HEK293 (cell line): ENCODE results near the gene SOCS6.
A peak's percentile ranks its signal among the peaks of the same experiment; 100 is the strongest.

ENCODE experiments used
- CTCF ChIA-PET: fragments of 350-600 bp; formaldehyde crosslinking; extraction: SDS; loops from one replicate; lab custom pipeline; 2021; ENCODE audit warnings: antibody characterized with exemption; lab: Yijun Ruan, JAX
- POLR2A ChIA-PET: fragments of 300-600 bp; formaldehyde crosslinking; extraction: SDS; loops from one replicate; lab custom pipeline; 2020; ENCODE audit warnings: antibody characterized with exemption, inconsistent platforms; lab: Yijun Ruan, JAX
- H3K27ac ChIP-seq: fragments of 200-500 bp; sonication (Bioruptor generic); 2 replicates; pipeline ENCODE4 v1.5.1; 2014; ENCODE audit warnings: low read depth, low read length, control low read depth, inconsistent platforms; ENCODE audit errors: extremely low read depth
- H3K36me3 ChIP-seq, 2 experiments: fragments of 200-500 bp in 1 of 2; sonication (Bioruptor generic) in 1 of 2; 1 replicate in 1 of 2; 2 replicates in 1 of 2; pipeline ENCODE4 v1.5.1; 2014 to 2017; ENCODE audit warnings: inconsistent platforms in 2 of 2, low read length in 2 of 2; ENCODE audit not compliant: control insufficient read depth in 2 of 2, insufficient read depth in 1 of 2
- H3K4me1 ChIP-seq: fragments of 200-500 bp; sonication (Bioruptor generic); 2 replicates; pipeline ENCODE4 v1.5.1; 2014; ENCODE audit warnings: mild to moderate bottlenecking, low read length, inconsistent platforms; ENCODE audit not compliant: control insufficient read depth, insufficient read depth
- H3K4me3 ChIP-seq: 2 replicates; pipeline ENCODE4 v1.5.1; 2011; ENCODE audit warnings: low read depth, mild to moderate bottlenecking, control low read depth, low read length, moderate library complexity
- H3K9me3 ChIP-seq: fragments of 200-500 bp; sonication (Bioruptor generic); 2 replicates; pipeline ENCODE4 v1.5.1; 2014; ENCODE audit warnings: low read depth, low read length, inconsistent platforms; ENCODE audit not compliant: control insufficient read depth, insufficient read depth
- BCL6B ChIP-seq: fragments of 450-650 bp; formaldehyde crosslinking; IDR thresholded peaks from 2 replicates; pipeline ENCODE4 v1.5.1; 2017; ENCODE audit warnings: missing biosample characterization, missing genetic modification characterization
- GLIS2 ChIP-seq: fragments of 450-650 bp; formaldehyde crosslinking; IDR thresholded peaks from 2 replicates; pipeline ENCODE4 v1.5.1; 2016; ENCODE audit warnings: missing biosample characterization, missing genetic modification characterization
- HOXA7 ChIP-seq: sonication (generic); formaldehyde crosslinking; IDR thresholded peaks from 2 replicates; pipeline ENCODE4 v1.8.1; 2022; ENCODE audit warnings: missing genetic modification reagents, borderline replicate concordance
- INSM2 ChIP-seq: fragments of 450-650 bp; formaldehyde crosslinking; IDR thresholded peaks from 2 replicates; pipeline ENCODE4 v1.5.1; 2016; ENCODE audit warnings: missing biosample characterization, missing genetic modification characterization
- KLF8 ChIP-seq: fragments of 450-650 bp; formaldehyde crosslinking; IDR thresholded peaks from 2 replicates; pipeline ENCODE4 v1.5.1; 2016; ENCODE audit warnings: missing biosample characterization, missing genetic modification characterization
- PRDM1 ChIP-seq: fragments of 450-650 bp; formaldehyde crosslinking; IDR thresholded peaks from 2 replicates; pipeline ENCODE4; 2016; ENCODE audit warnings: missing biosample characterization, missing genetic modification characterization
- SALL2 ChIP-seq: fragments of 450-650 bp; formaldehyde crosslinking; IDR thresholded peaks from 2 replicates; pipeline ENCODE4 v1.5.0; 2017; ENCODE audit warnings: missing biosample characterization, mild to moderate bottlenecking, missing genetic modification characterization, borderline replicate concordance
- TCF7L2 ChIP-seq: IDR thresholded peaks from 2 replicates; pipeline ENCODE4 v1.6.1; 2011; ENCODE audit warnings: low read depth, mild to moderate bottlenecking, inconsistent platforms, low read length, moderate library complexity, borderline replicate concordance
- WT1 ChIP-seq: fragments of 450-650 bp; formaldehyde crosslinking; IDR thresholded peaks from 2 replicates; pipeline ENCODE4 v1.5.1; 2016; ENCODE audit warnings: missing biosample characterization, missing genetic modification characterization
- ZBTB20 ChIP-seq: fragments of 450-650 bp; formaldehyde crosslinking; IDR thresholded peaks from 2 replicates; pipeline ENCODE4 v1.5.1; 2016; ENCODE audit warnings: missing biosample characterization, missing genetic modification characterization
- ZBTB26 ChIP-seq: fragments of 450-650 bp; formaldehyde crosslinking; optimal IDR thresholded peaks from 2 replicates; pipeline ENCODE3; 2016; ENCODE audit warnings: missing biosample characterization, mild to moderate bottlenecking, missing genetic modification characterization
- ZBTB7A ChIP-seq: fragments of 450-650 bp; formaldehyde crosslinking; IDR thresholded peaks from 2 replicates; pipeline ENCODE4 v1.5.1; 2016; ENCODE audit warnings: low read depth, missing biosample characterization, missing genetic modification characterization
- ZNF140 ChIP-seq: fragments of 450-650 bp; formaldehyde crosslinking; IDR thresholded peaks from 2 replicates; pipeline ENCODE4 v1.5.1; 2016; ENCODE audit warnings: missing biosample characterization, missing genetic modification characterization
- ZNF37A ChIP-seq: fragments of 450-650 bp; IDR thresholded peaks from 2 replicates; pipeline ENCODE4 v1.5.1; 2018; ENCODE audit warnings: missing biosample characterization, missing genetic modification characterization
- ZNF473 ChIP-seq: fragments of 450-650 bp; formaldehyde crosslinking; IDR thresholded peaks from 2 replicates; pipeline ENCODE4 v1.5.1; 2017; ENCODE audit warnings: missing biosample characterization, missing genetic modification characterization
- ZNF510 ChIP-seq: fragments of 450-650 bp; formaldehyde crosslinking; IDR thresholded peaks from 2 replicates; pipeline ENCODE4 v1.5.1; 2018; ENCODE audit warnings: mild to moderate bottlenecking, missing genetic modification characterization, missing biosample characterization; ENCODE audit not compliant: insufficient replicate concordance
- ZNF624 ChIP-seq: fragments of 450-650 bp; formaldehyde crosslinking; IDR thresholded peaks from 2 replicates; pipeline ENCODE4 v1.5.1; 2017; ENCODE audit warnings: missing biosample characterization, missing genetic modification characterization
- ZNF670 ChIP-seq: fragments of 450-650 bp; formaldehyde crosslinking; IDR thresholded peaks from 2 replicates; pipeline ENCODE4 v1.5.1; 2016; ENCODE audit warnings: missing biosample characterization, missing genetic modification characterization, low read depth
- ZNF768 ChIP-seq: fragments of 450-650 bp; formaldehyde crosslinking; IDR thresholded peaks from 2 replicates; pipeline ENCODE4 v1.5.1; 2018; ENCODE audit warnings: missing biosample characterization, mild to moderate bottlenecking, missing genetic modification characterization
- ZNF776 ChIP-seq: fragments of 450-650 bp; formaldehyde crosslinking; IDR thresholded peaks from 2 replicates; pipeline ENCODE4 v1.5.0; 2017; ENCODE audit warnings: missing biosample characterization, missing genetic modification characterization, borderline replicate concordance
- ZNF777 ChIP-seq: fragments of 450-650 bp; formaldehyde crosslinking; IDR thresholded peaks from 2 replicates; pipeline ENCODE4 v1.5.1; 2017; ENCODE audit warnings: missing biosample characterization, missing genetic modification characterization, borderline replicate concordance

The SOCS6 gene

GRCh38 chr18:70335892-70336726, 47.3 kb downstream of the SOCS6 start:
- ChIA-PET CTCF (interaction anchor here (0.6 to 1.2 kb wide), 3 partner anchors 13 to 98 kb away, joined by 3 to 4 read pairs (median 4); no protein-coding TSS in a partner anchor), POLR2A (no interaction called here)
- peaks cover 0 to 8% of the 10 kb centered on the region in 2 experiments; a peak in 1 of 3 replicates for H3K36me3 ChIP-seq
- no peak overlapping the region for H3K27ac ChIP-seq
- TF ChIP-seq ZBTB26 (tag by site-specific recombination) (no peak), ZBTB20 (no peak), TCF7L2 (no peak), GLIS2 (tag by site-specific recombination) (no peak), ZNF37A (tag by site-specific recombination) (no peak), WT1 (tag by site-specific recombination) (no peak), ZNF140 (no peak), ZNF670 (no peak), KLF8 (tag by site-specific recombination) (no peak), ZNF473 (no peak), ZBTB7A (tag by site-specific recombination) (no peak), INSM2 (tag by site-specific recombination) (no peak), ZNF777 (tag by site-specific recombination) (no peak), ZNF510 (tag by site-specific recombination) (no peak), BCL6B (tag by site-specific recombination) (no peak)
- TF ChIP-seq, all 188 proteins: peak for 0
- no peaks in the 10 kb centered on the region; the same call in 1 of the 2 replicates for H3K4me1 ChIP-seq
- no peaks in the 10 kb centered on the region for H3K9me3 ChIP-seq
- no peak overlapping the region for H3K4me3 ChIP-seq

- POLR2A ChIA-PET = no interaction called here
These were observed 48.5 kb downstream of the SOCS6 start for GRCh38 chr18:70337139-70337972.

More at GRCh38 chr18:70337139-70337972, 48.5 kb downstream of the SOCS6 start:
- Histone ChIP-seq H3K4me1 (no peaks in the 10 kb centered on the region; the same call in 1 of the 2 replicates), H3K27ac (no peak overlapping the region), H3K9me3 (no peaks in the 10 kb centered on the region), H3K36me3 (peaks cover 0 to 8% of the 10 kb centered on the region in 2 experiments; a peak in 2 of 3 replicates)
- CTCF ChIA-PET = interaction anchor here (0.6 to 0.9 kb wide), 3 partner anchors 15 to 142 kb away, joined by 3 to 6 read pairs (median 3); no protein-coding TSS in a partner anchor
- TF ChIP-seq SALL2 (tag by site-specific recombination) (no peak), HOXA7 (CRISPR knock-in tag) (no peak), ZNF768 (no peak), ZNF776 (tag by site-specific recombination) (no peak), PRDM1 (tag by site-specific recombination) (0 out of 2 replicates have a peak, but pooled peaks have one; percentile 7), ZNF624 (tag by site-specific recombination) (no peak), ZNF777 (tag by site-specific recombination) (no peak)
- TF ChIP-seq, all 188 proteins: peak for 1
- H3K4me3 ChIP-seq = no peak overlapping the region
